ENCODE data around the gene MYOM3. TPM values are rescaled to one million over a fixed set of nuclear protein-coding genes. Genes with fewer than 3 reads are reported as not detected.

The MYOM3 gene
- total and polyA plus RNA-seq, 2 of the 13 experiments (the other 11 are each of a cell fraction or from before 2014, with no cell fraction given) = 5.8 to 15.3 TPM

DNA sequence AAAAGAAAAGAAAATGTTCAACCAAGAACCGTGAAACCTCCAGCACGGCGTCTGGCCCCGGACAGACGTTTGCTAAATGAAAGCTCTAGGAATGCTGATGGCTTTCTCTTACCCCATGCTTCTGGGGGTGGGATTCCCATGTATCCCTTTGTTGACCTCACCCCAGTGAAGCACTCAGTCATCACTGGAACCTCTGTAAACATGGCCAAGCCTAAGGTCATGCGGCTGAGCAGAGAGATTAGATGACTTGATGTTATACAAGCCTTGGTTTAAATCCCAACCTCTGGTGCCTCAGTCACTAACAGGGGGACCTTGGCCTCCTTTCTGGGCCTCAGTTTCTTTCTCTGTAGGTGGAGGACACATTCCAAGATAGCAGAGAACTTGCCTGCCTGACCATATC is 2.8 kb upstream of the MYOM3 start (continued):
- TF ChIP-seq SPEN (CRISPR knock-in tag; IDR thresholded peaks at IDR 0.05; ENCODE audit: low read depth) (no peak), ZNF629 (CRISPR knock-in tag; conservative IDR thresholded peaks at IDR 0.05) (peak; percentile 16; the same call in 1 of the 2 replicates), PREB (CRISPR knock-in tag; IDR thresholded peaks at IDR 0.05) (no peak), MBNL3 (CRISPR knock-in tag; conservative IDR thresholded peaks at IDR 0.05) (no peak), ZNF546 (CRISPR knock-in tag; conservative IDR thresholded peaks at IDR 0.05) (no peak), CHCHD3 (CRISPR knock-in tag; IDR thresholded peaks at IDR 0.05) (no peak), MXI1 (IDR thresholded peaks at IDR 0.05; ENCODE audit: borderline replicate concordance, low read depth, low read length) (no peak), SOX6 (IDR thresholded peaks at IDR 0.05) (no peak), SOX6 (CRISPR knock-in tag; IDR thresholded peaks at IDR 0.05) (peak; percentile 44; the same call in 1 of the 2 replicates), GMEB1 (CRISPR knock-in tag; IDR thresholded peaks at IDR 0.05; ENCODE audit: borderline replicate concordance) (no peak), FOSL2 (CRISPR knock-in tag; IDR thresholded peaks at IDR 0.05) (peak; percentile 66), ZNF614 (CRISPR knock-in tag; IDR thresholded peaks at IDR 0.05; ENCODE audit: borderline replicate concordance) (0 out of 2 replicates have a peak, but pooled peaks have one; percentile 42), MEIS2 (CRISPR knock-in tag; IDR thresholded peaks at IDR 0.05) (peak; percentile 48; the same call in 1 of the 2 replicates), BCL6 (CRISPR knock-in tag; IDR thresholded peaks at IDR 0.05) (peak; percentile 84), TERF1 (CRISPR knock-in tag; IDR thresholded peaks at IDR 0.05) (no peak), ZNF720 (CRISPR knock-in tag; IDR thresholded peaks at IDR 0.05) (no peak)
- TF ChIP-seq, protein P1, sequence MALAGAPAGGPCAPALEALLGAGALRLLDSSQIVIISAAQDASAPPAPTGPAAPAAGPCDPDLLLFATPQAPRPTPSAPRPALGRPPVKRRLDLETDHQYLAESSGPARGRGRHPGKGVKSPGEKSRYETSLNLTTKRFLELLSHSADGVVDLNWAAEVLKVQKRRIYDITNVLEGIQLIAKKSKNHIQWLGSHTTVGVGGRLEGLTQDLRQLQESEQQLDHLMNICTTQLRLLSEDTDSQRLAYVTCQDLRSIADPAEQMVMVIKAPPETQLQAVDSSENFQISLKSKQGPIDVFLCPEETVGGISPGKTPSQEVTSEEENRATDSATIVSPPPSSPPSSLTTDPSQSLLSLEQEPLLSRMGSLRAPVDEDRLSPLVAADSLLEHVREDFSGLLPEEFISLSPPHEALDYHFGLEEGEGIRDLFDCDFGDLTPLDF (CRISPR knock-in tag; IDR thresholded peaks at IDR 0.05) = no peak
- TF ChIP-seq, protein P2, sequence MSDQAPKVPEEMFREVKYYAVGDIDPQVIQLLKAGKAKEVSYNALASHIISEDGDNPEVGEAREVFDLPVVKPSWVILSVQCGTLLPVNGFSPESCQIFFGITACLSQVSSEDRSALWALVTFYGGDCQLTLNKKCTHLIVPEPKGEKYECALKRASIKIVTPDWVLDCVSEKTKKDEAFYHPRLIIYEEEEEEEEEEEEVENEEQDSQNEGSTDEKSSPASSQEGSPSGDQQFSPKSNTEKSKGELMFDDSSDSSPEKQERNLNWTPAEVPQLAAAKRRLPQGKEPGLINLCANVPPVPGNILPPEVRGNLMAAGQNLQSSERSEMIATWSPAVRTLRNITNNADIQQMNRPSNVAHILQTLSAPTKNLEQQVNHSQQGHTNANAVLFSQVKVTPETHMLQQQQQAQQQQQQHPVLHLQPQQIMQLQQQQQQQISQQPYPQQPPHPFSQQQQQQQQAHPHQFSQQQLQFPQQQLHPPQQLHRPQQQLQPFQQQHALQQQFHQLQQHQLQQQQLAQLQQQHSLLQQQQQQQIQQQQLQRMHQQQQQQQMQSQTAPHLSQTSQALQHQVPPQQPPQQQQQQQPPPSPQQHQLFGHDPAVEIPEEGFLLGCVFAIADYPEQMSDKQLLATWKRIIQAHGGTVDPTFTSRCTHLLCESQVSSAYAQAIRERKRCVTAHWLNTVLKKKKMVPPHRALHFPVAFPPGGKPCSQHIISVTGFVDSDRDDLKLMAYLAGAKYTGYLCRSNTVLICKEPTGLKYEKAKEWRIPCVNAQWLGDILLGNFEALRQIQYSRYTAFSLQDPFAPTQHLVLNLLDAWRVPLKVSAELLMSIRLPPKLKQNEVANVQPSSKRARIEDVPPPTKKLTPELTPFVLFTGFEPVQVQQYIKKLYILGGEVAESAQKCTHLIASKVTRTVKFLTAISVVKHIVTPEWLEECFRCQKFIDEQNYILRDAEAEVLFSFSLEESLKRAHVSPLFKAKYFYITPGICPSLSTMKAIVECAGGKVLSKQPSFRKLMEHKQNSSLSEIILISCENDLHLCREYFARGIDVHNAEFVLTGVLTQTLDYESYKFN (CRISPR knock-in tag; conservative IDR thresholded peaks at IDR 0.05) = peak; percentile 45; the same call in 1 of the 2 replicates

Data from HepG2 (cell line).